GOT3 (cell line): ENCODE results near the gene PLA2G2C.
"Not testable (repeated sequence)": the region's sequence is repeated elsewhere in the genome, so short reads cannot be mapped to it uniquely, and the experiment has no call there.

ENCODE experiments used
- DNase-seq: peaks from one replicate; lab custom pipeline; 2025; ENCODE audit warnings: mixed read lengths; lab: John Stamatoyannopoulos, UW

Gene PLA2G2C, protein sequence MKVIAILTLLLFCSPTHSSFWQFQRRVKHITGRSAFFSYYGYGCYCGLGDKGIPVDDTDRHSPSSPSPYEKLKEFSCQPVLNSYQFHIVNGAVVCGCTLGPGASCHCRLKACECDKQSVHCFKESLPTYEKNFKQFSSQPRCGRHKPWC

GRCh38 chr1:20185834-20186782 is at the start of gene PLA2G2C, which contains the start of gene UBXN10:
Gene PLA2G2C (minus strand): TSS chr1:20186518. CDS start chr1:20177363, 9,155 bp downstream.
Gene UBXN10 (plus strand): TSS chr1:20186096. CDS start chr1:20190562, 4,466 bp downstream.
- no peak for DNase-seq

GRCh38 chr1:20234788-20235535 is 48.6 kb upstream of the PLA2G2C start:
- no peak for DNase-seq

- DNase-seq = no peak
These were observed 47.5 kb upstream of the PLA2G2C start for GRCh38 chr1:20233866-20234265.

DNA sequence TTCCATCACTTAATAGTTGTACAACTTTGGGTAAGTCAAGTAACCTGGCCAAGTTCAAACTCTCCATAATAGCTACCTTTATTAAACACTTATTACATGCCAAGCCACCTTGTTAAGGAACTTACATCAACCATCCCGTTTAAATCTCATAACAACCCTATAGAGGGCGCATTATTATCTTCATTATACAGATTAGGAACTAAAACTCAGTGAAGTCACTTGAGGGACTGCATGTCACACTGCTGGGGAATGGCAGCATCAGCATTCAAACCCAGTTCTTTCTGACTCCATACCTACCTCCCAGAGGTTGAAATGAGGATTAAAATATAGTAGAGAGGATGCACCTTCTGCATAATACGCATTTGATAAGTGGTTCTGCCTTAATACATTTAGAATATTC is 47.1 kb upstream of the PLA2G2C start:
- no peak for DNase-seq

- DNase-seq = not testable (repeated sequence)
These were observed 46.2 kb upstream of the PLA2G2C start for GRCh38 chr1:20232564-20232963.

DNA sequence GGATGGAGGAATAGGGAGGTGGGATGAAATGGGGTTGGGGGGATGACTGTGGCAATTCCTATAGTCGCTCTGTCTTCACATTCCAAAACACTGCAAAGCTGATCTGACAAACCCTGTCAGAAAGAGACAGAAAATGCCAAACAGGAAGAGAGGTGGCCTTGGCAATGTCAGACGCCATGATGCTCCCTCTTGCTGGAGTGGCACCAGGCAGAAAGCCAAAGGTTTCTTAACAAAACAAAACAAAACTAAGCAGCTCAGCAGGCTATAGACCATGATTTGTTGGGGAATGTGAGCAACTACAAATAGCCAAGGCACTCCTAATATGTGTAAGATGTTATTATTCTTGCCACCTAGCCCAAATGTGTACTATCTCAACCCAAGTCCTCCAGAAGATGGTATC is 42.9 kb upstream of the PLA2G2C start:
- no peak for DNase-seq

GRCh38 chr1:20228314-20228825 is 42.1 kb upstream of the PLA2G2C start:
- no peak for DNase-seq

GRCh38 chr1:20227704-20228103 is 41.4 kb upstream of the PLA2G2C start:
- DNase-seq = no peak

- DNase-seq = no peak
These were observed 38.2 kb upstream of the PLA2G2C start for GRCh38 chr1:20224546-20224945.

GRCh38 chr1:20223551-20224419 is 37.5 kb upstream of the PLA2G2C start:
- no peak for DNase-seq

DNA sequence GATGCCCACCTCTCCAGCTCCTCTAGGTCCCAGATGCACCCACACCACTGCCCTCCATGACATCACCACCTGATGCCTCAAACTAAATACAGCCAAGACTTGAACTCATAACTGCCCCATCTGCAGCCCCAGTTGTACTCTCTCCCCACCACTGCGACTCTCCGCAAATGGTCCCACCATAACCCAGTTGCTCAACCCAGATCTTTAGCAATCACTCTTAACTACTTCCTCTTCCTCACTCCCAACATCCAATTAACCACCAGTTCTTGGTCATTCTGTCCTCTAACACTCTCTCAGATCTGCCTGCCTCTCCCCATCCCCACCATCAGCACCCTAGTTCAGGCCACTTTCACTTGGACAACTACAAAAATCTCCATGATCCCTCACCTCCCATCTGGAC is 36.8 kb upstream of the PLA2G2C start:
- no peak for DNase-seq

GRCh38 chr1:20220036-20220435 is 33.7 kb upstream of the PLA2G2C start:
- no peak for DNase-seq

- not testable (repeated sequence) for DNase-seq
These were observed 32.7 kb upstream of the PLA2G2C start for GRCh38 chr1:20219053-20219452.

DNA sequence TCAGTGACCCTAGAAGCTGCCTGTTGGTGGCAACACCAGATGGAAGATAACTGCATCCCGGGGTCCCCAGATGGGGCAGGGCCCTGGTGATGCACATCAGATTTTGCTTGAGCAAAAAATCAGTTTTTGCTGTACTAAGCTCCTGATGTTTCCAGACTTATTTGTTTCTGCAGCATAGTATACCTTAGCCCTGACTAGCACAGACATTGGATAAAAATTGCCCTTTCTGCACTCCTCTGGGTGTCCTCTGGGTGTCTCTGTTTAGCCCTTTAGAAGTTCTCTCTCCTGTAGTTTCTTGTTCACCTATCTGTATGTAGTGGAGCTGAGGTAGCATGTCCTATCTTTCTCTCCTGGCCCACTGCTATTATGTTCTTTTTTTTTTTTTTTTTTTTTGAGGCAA is 30.3 kb upstream of the PLA2G2C start:
- no peak for DNase-seq

DNA sequence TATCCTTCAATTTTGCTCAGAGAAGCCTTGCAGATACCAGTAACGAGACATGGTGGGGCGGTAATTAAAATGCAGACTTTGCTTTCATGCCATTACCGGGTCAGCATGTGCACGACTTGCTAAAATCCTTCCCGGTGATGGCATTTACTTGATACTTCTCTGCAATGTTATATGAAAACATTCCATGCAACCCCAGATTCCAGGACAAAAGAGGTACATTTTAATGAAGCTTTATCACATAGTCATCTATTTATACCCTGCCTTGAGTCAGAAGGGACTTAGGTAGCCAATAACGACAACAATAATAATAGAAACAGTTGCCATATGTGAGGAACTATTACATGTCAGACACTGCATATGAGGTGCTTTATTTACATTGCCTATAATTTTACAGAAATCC is 29.4 kb upstream of the PLA2G2C start:
- no peak for DNase-seq

GRCh38 chr1:20212685-20213331 is 26.5 kb upstream of the PLA2G2C start:
- no peak for DNase-seq

- DNase-seq = no peak
These were observed 25.9 kb upstream of the PLA2G2C start for GRCh38 chr1:20212085-20212684.

DNA sequence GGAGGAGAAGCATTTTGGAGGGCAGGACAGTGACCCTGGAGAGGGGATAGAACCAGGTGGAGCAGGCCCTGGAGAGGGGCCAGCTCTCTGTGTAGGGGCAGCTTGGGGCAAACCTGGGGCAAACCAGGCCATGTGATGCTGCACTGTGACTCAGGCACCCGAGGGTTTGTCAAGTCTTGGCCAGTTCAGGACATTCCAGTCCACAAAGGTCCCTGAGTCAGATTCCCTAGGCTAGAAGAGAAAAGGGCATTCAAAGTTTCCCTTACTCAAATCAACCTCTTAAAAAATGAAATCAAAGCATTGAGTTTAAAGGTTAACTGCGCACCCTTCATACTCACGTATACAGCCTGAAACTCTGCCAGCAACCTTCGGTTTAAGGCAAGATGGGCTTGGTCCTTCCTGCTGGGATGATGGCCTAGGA is 25.2 kb upstream of the PLA2G2C start:
- no peak for DNase-seq

- no peak for DNase-seq
These were observed 24.6 kb upstream of the PLA2G2C start for GRCh38 chr1:20210736-20211460.

DNA sequence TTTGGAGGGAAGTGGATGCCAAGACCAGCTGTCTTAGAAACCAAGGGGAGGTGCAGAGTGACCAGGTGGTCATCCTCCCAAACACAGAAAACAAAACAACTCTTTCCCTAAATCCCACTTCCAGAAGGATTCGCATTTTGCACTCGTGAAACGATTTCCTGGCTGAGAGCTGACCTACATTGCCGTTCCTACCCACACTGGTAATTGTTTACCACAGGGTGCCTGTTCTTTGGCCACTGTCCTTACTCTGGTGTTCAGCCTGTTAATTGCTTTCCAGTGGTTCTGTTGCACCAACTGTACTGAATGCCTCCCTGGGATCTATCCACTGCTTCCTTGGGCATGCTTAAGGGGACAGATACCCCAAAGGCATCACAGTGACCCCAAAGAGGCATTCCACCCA is 23.2 kb upstream of the PLA2G2C start:
- DNase-seq = no peak
